ENCODE results near the gene PRELP.
"Not testable (repeated sequence)": the region's sequence is repeated elsewhere in the genome, so short reads cannot be mapped to it uniquely, and the experiment has no call there.

The PRELP gene

GRCh38 chr1:203513585-203514031, 38.0 kb downstream of the PRELP start:
- no peak overlapping the region for H3K9ac ChIP-seq (ENCODE audit: low read length)
- H3K4me1 ChIP-seq (ENCODE audit: low read length): peaks cover 18% of the 10 kb centered on the region
- H3K79me2 ChIP-seq (ENCODE audit: low read length): no peaks in the 10 kb centered on the region
- H3K4me3 ChIP-seq (ENCODE audit: low read length): no peak overlapping the region
- no peaks in the 10 kb centered on the region for H3K9me3 ChIP-seq (ENCODE audit: insufficient read depth, low read length)
- TF ChIP-seq CTCF (IDR thresholded peaks at IDR 0.05; ENCODE audit: low read depth, low read length): no peak
- no peak for TF ChIP-seq EZH2phosphoT487 (IDR thresholded peaks at IDR 0.05; ENCODE audit: low read depth)
- peak overlapping the region; percentile 36 for H3K4me2 ChIP-seq (ENCODE audit: low read length)
- H3K27ac ChIP-seq (ENCODE audit: low read length): no peak overlapping the region
- no peaks in the 10 kb centered on the region for H4K20me1 ChIP-seq (ENCODE audit: insufficient read depth, low read length)
- H2AFZ ChIP-seq (ENCODE audit: low read depth, low read length): peak overlapping the region; percentile 32; the same call in 1 of the 2 replicates
- H3K27me3 ChIP-seq (ENCODE audit: low read depth, low read length): no peaks in the 10 kb centered on the region
- no peaks in the 10 kb centered on the region for H3K36me3 ChIP-seq (replicated peaks; ENCODE audit: low read depth, low read length)

GRCh38 chr1:203516184-203516583, 40.6 kb downstream of the PRELP start:
- Histone ChIP-seq H3K9me3 (ENCODE audit: insufficient read depth, low read length) (no peaks in the 10 kb centered on the region), H2AFZ (ENCODE audit: low read depth, low read length) (no peak overlapping the region), H3K4me1 (ENCODE audit: low read length) (peaks cover 18% of the 10 kb centered on the region), H4K20me1 (ENCODE audit: insufficient read depth, low read length) (no peaks in the 10 kb centered on the region), H3K79me2 (ENCODE audit: low read length) (no peaks in the 10 kb centered on the region), H3K27ac (ENCODE audit: low read length) (no peak overlapping the region), H3K27me3 (ENCODE audit: low read depth, low read length) (no peaks in the 10 kb centered on the region), H3K4me2 (ENCODE audit: low read length) (no peak overlapping the region), H3K4me3 (ENCODE audit: low read length) (no peak overlapping the region), H3K9ac (ENCODE audit: low read length) (no peak overlapping the region), H3K36me3 (replicated peaks; ENCODE audit: low read depth, low read length) (no peaks in the 10 kb centered on the region)
- TF ChIP-seq EZH2phosphoT487 (IDR thresholded peaks at IDR 0.05; ENCODE audit: low read depth): no peak
- TF ChIP-seq CTCF (IDR thresholded peaks at IDR 0.05; ENCODE audit: low read depth, low read length): no peak

DNA sequence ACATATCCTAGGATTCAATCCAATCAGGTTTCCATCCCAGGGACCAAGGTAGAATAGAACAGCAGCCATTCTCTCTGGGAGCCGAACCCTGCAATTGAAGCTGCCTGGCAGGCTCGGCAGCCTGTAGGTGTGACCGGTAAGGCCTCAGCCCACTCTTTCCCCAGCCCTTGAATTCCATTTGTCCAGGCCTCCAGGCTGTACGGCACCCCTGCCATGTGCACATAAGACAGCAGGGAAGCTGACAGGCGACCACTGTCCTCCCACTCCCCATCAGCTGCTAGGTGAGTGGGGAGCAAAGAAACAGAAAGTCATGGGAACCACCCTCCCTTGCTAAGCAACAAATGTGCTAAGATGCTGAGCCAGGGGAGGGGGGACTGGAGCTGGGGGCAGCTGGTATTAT, 41.3 kb downstream of the PRELP start:
- Histone ChIP-seq H3K4me1 (ENCODE audit: low read length) (peaks cover 18% of the 10 kb centered on the region), H3K36me3 (replicated peaks; ENCODE audit: low read depth, low read length) (no peaks in the 10 kb centered on the region), H3K9me3 (ENCODE audit: insufficient read depth, low read length) (no peaks in the 10 kb centered on the region), H3K27me3 (ENCODE audit: low read depth, low read length) (no peaks in the 10 kb centered on the region), H3K27ac (ENCODE audit: low read length) (no peak overlapping the region), H3K79me2 (ENCODE audit: low read length) (no peaks in the 10 kb centered on the region), H3K4me2 (ENCODE audit: low read length) (no peak overlapping the region), H2AFZ (ENCODE audit: low read depth, low read length) (no peak overlapping the region), H3K9ac (ENCODE audit: low read length) (no peak overlapping the region), H4K20me1 (ENCODE audit: insufficient read depth, low read length) (no peaks in the 10 kb centered on the region), H3K4me3 (ENCODE audit: low read length) (no peak overlapping the region)
- TF ChIP-seq CTCF (IDR thresholded peaks at IDR 0.05; ENCODE audit: low read depth, low read length) (no peak), EZH2phosphoT487 (IDR thresholded peaks at IDR 0.05; ENCODE audit: low read depth) (no peak)

DNA sequence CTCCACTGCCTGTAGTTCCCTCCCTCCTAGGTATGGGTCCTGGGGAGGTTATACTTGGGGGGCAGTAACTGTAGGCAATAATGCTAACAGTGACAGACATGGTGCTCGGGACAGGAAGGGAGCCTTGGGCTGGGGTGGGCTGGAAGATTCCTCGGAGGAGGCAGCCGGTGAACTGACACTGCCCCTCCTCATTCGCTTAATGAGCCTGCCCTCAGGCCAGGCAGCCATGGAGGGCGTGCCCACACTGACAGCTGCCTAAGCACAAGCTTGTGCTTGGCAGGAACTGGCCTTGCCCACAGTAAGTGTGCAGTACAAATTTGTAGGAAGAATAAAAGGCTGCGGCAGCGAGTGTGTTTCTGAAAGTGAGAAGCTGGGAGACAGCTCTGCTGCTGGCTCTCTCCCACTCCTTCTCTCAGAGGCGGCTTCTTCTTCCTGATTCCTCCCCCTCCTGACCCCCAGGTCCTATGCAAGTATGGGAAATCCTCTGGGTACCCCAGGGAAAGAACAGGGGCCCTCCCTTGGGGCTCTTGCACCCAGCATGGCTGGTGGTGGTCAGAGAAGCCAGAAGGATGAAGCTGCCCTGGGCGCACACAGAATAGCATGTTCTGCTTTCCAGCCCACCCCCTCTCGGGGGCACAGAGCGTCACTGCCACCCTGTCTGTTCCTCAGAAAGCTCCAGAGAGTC, 42.0 kb downstream of the PRELP start:
- Histone ChIP-seq H3K4me1 (ENCODE audit: low read length) (peaks cover 13% of the 10 kb centered on the region), H3K4me3 (ENCODE audit: low read length) (no peak overlapping the region), H3K4me2 (ENCODE audit: low read length) (no peak overlapping the region), H3K79me2 (ENCODE audit: low read length) (no peaks in the 10 kb centered on the region), H2AFZ (ENCODE audit: low read depth, low read length) (no peak overlapping the region), H4K20me1 (ENCODE audit: insufficient read depth, low read length) (no peaks in the 10 kb centered on the region), H3K9me3 (ENCODE audit: insufficient read depth, low read length) (no peaks in the 10 kb centered on the region), H3K27ac (ENCODE audit: low read length) (no peak overlapping the region), H3K27me3 (ENCODE audit: low read depth, low read length) (no peaks in the 10 kb centered on the region), H3K9ac (ENCODE audit: low read length) (no peak overlapping the region), H3K36me3 (replicated peaks; ENCODE audit: low read depth, low read length) (no peaks in the 10 kb centered on the region)
- TF ChIP-seq EZH2phosphoT487 (IDR thresholded peaks at IDR 0.05; ENCODE audit: low read depth) (no peak), CTCF (IDR thresholded peaks at IDR 0.05; ENCODE audit: low read depth, low read length) (no peak)

DNA sequence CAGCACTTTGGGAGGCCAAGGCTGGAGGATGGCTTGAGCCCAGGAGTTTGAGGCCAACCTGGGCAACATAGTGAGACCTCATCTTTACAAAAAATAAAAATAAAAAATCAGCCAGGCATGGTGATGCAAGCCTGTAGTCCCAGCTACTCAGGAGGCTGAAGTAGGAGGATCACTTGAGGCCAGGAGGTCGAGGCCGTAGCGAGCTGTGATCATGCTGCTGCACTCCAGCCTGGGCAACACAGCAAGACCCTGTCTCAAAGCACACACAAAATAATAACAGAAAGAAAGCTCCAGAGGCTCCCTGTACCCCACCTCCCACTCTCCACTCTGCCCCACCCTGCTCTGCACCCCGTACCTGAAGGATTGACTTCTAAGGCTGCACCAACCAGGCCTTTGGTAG, 42.5 kb downstream of the PRELP start:
- H3K9me3 ChIP-seq (ENCODE audit: insufficient read depth, low read length); H3K27ac ChIP-seq (ENCODE audit: low read length); H4K20me1 ChIP-seq (ENCODE audit: insufficient read depth, low read length); H3K9ac ChIP-seq (ENCODE audit: low read length); H2AFZ ChIP-seq (ENCODE audit: low read depth, low read length); H3K4me2 ChIP-seq (ENCODE audit: low read length); H3K4me3 ChIP-seq (ENCODE audit: low read length); H3K36me3 ChIP-seq (replicated peaks; ENCODE audit: low read depth, low read length); H3K4me1 ChIP-seq (ENCODE audit: low read length); H3K27me3 ChIP-seq (ENCODE audit: low read depth, low read length); H3K79me2 ChIP-seq (ENCODE audit: low read length): not testable (repeated sequence)

Measured in OCI-LY3 (cell line).